ENCODE results near the gene PPM1D. TPM values are rescaled to one million over a fixed set of nuclear protein-coding genes. Genes with fewer than 3 reads are reported as not detected.
"Not testable (repeated sequence)": the region's sequence is repeated elsewhere in the genome, so short reads cannot be mapped to it uniquely, and the experiment has no call there.

PPM1D gene
- polyA plus RNA-seq, 1 donor: 11.9 TPM

DNA sequence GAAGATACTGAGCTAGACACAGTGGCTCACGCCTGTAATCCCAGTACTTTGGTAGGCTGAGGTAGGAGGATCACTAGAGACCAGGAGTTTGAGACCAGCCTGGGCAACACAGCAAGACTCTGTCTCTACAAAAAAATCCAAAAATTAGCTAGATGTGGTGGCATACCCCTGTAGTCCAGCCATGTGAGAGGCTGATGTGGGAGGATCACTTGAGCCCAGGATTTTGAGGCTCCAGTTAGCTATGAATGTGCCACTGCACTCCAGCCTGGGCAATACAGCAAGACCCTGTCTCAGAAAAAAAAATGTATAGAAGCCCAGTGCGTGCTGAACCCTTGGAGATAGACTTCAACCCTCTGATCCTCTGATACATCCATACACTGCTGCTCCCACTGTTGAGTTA lies 7.2 kb upstream of the PPM1D start:
- Histone ChIP-seq H3K4me1 (ENCODE audit: control insufficient read depth, insufficient read depth, low read length) (no peaks in the 10 kb centered on the region), H3K9me3 (ENCODE audit: control insufficient read depth, low read depth, low read length) (no peaks in the 10 kb centered on the region), H3K4me3 (ENCODE audit: low read length) (no peak overlapping the region), H3K27me3 (ENCODE audit: control insufficient read depth, insufficient read depth, low read length) (no peaks in the 10 kb centered on the region), H3K36me3 (ENCODE audit: control insufficient read depth, insufficient read depth, low read length) (no peaks in the 10 kb centered on the region), H3K27ac (ENCODE audit: low read length) (no peak overlapping the region)
- 100% methylated on average over 1 of the region's 2 CpGs for WGBS (ENCODE audit: insufficient coverage, low lambda C conversion rate)
- DNase-seq: no peak

DNA sequence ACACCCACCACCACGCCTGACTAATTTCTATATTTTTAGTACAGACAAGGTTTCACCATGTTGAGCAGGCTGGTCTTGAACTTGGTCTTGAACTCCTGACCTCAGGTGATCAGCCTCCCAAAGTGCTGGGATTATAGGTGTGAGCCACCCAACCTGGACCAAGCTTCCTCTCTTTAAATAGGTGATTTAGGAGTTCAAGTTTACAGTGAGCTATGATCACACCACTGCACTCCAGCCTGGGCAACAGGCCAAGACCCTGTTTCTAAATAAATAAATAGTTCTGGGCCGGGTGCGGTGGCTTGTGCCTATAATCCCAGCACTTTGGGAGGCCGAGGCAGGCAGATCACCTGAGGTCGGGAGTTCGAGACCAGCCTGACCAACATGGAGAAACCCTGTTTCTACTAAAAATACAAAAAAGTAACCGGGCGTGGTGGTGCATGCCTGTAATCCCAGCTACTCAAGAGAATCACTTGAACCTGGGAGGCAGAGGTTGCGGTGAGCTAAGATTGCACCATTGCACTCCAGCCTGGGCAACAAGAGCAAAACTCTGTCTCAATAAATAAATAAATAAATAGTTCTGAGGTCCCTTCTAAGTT lies 6.5 kb upstream of the PPM1D start:
- H3K27me3 ChIP-seq (ENCODE audit: control insufficient read depth, insufficient read depth, low read length); H3K4me3 ChIP-seq (ENCODE audit: low read length); H3K9me3 ChIP-seq (ENCODE audit: control insufficient read depth, low read depth, low read length); H3K27ac ChIP-seq (ENCODE audit: low read length); H3K36me3 ChIP-seq (ENCODE audit: control insufficient read depth, insufficient read depth, low read length); H3K4me1 ChIP-seq (ENCODE audit: control insufficient read depth, insufficient read depth, low read length); DNase-seq: not testable (repeated sequence)
- WGBS (ENCODE audit: insufficient coverage, low lambda C conversion rate): no CpG with 5 or more reads among the region's 9 CpGs

DNA sequence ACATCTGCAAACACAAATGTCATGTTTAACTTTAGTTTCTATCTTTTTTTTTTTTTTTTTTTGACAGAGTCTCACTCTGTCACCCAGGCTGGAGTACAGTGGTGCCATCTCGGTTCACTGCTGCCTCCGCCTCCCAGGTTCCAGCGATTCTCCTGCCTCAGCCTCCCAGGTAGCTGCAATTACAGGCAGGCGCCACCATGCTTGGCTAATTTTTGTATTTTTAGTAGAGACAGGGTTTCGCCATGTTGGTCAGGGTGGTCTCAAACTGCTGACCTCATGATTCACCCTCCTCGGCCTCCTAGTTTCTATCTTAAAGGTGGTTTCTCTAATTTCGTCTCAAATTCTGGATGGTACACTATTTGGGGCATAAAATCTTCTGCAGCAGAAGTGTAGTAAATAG lies 5.8 kb upstream of the PPM1D start:
- H3K4me3 ChIP-seq (ENCODE audit: low read length); H3K27me3 ChIP-seq (ENCODE audit: control insufficient read depth, insufficient read depth, low read length); H3K27ac ChIP-seq (ENCODE audit: low read length); DNase-seq; H3K9me3 ChIP-seq (ENCODE audit: control insufficient read depth, low read depth, low read length); H3K4me1 ChIP-seq (ENCODE audit: control insufficient read depth, insufficient read depth, low read length); H3K36me3 ChIP-seq (ENCODE audit: control insufficient read depth, insufficient read depth, low read length): not testable (repeated sequence)
- no CpG with 5 or more reads among the region's 7 CpGs for WGBS (ENCODE audit: insufficient coverage, low lambda C conversion rate)

DNA sequence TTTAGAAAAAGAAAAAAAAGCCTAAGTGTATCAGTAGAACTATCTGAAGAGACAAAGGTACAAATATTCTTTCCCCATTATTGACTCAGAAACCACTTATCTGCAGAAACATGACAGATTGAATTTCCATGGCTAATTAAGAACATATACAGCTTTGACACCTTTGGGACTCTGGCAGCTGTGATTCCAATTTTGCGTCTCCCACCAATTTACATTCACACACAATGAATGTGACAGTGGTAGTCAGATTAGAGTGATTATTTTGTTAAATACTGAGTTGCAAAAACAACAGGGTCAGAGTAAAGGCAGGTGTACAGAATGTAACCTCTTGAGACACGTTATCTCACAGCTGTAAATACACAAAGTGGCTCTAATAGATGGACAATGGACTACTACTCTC lies 5.3 kb upstream of the PPM1D start:
- no peak overlapping the region for H3K4me3 ChIP-seq (ENCODE audit: low read length)
- H3K27ac ChIP-seq (ENCODE audit: low read length): no peak overlapping the region
- no peaks in the 10 kb centered on the region for H3K9me3 ChIP-seq (ENCODE audit: control insufficient read depth, low read depth, low read length)
- no peaks in the 10 kb centered on the region for H3K36me3 ChIP-seq (ENCODE audit: control insufficient read depth, insufficient read depth, low read length)
- H3K4me1 ChIP-seq (ENCODE audit: control insufficient read depth, insufficient read depth, low read length): no peaks in the 10 kb centered on the region
- DNase-seq: no peak
- H3K27me3 ChIP-seq (ENCODE audit: control insufficient read depth, insufficient read depth, low read length): no peaks in the 10 kb centered on the region
- WGBS (ENCODE audit: insufficient coverage, low lambda C conversion rate): 83% methylated on average over 1 of the region's 2 CpGs

DNA sequence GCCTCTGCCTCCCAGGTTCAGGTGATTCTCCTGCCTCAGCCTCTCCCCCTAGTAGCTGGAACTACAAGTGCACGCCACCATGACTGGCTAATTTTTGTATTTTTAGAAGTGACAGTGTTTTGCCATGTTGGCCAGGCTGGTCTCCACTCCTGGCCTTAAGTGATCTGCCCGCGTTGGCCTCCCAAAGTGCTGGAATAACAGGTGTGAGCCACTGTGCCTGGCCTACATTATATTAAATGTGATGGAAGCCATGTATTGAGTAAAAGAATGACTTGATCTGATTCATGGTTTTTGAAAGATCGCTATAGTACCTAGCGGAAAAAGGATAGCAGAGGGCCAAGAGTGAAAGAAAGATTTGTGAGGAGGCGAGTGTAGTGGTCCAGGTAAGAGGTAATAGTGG lies 2.7 kb upstream of the PPM1D start:
- Histone ChIP-seq H3K4me1 (ENCODE audit: control insufficient read depth, insufficient read depth, low read length) (no peaks in the 10 kb centered on the region), H3K27ac (ENCODE audit: low read length) (no peak overlapping the region), H3K27me3 (ENCODE audit: control insufficient read depth, insufficient read depth, low read length) (no peaks in the 10 kb centered on the region), H3K4me3 (ENCODE audit: low read length) (no peak overlapping the region), H3K9me3 (ENCODE audit: control insufficient read depth, low read depth, low read length) (peaks cover 2% of the 10 kb centered on the region), H3K36me3 (ENCODE audit: control insufficient read depth, insufficient read depth, low read length) (no peaks in the 10 kb centered on the region)
- WGBS (ENCODE audit: insufficient coverage, low lambda C conversion rate): 100% methylated on average over 1 of the region's 6 CpGs
- no peak for DNase-seq

DNA sequence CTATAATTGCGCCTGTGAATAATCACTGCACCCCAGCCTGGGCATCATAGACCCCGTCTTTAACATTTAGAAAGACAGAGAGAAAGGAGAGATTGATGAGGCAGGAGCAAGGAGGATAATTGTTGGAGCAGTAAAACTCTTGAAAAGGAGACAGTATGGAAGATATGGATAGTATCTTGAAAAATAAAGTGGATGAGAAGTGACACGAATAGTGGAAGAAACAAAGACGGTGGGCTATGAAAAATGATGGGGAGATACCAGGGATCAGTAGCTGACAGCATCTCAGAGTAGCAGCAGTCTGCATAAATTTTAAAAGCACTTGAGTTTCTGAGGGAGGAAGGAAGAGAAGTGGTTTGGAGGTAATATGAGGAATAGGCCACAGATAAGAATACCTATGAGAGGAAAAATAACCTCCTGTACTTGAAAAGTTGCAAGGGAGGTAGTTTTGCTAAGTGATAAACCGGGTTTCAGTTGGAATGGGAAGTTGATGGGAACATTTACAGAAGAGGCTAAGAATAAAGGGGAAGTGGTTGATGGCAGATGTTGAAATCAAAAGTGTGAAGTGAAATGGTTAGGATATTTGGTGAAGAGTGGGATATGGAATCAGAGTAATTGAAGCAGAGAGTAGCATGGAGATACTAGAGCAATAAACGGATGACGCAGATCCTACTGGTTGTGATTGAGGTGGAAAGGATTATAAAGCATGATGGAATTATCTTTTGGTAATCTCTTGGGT lies 1.8 kb upstream of the PPM1D start:
- Histone ChIP-seq H3K27ac (ENCODE audit: low read length) (no peak overlapping the region), H3K36me3 (ENCODE audit: control insufficient read depth, insufficient read depth, low read length) (no peaks in the 10 kb centered on the region), H3K4me3 (ENCODE audit: low read length) (no peak overlapping the region), H3K9me3 (ENCODE audit: control insufficient read depth, low read depth, low read length) (peaks cover 2% of the 10 kb centered on the region), H3K27me3 (ENCODE audit: control insufficient read depth, insufficient read depth, low read length) (no peaks in the 10 kb centered on the region), H3K4me1 (ENCODE audit: control insufficient read depth, insufficient read depth, low read length) (peaks cover 4% of the 10 kb centered on the region)
- 82% methylated on average over 4 of the region's 7 CpGs for WGBS (ENCODE audit: insufficient coverage, low lambda C conversion rate)
- no peak for DNase-seq

DNA sequence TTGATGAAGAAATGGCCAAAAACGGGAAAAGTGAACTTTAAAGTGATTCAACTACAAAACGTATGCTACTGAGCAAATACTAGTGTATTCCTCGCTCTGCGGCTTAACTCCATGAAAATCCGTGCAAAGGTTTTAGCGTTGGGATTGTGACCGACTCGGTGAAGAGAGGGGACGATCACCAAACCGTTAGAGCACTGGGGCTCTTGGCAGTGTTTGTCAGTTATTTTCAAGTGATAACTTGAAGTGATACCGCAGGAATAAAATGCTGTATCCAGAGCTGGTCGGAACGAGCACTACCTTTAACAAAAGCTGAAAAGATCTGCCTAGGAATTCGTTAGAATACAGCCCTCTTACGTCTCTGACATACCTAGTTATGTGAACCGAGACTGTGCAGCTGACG lies 773 bp upstream of the PPM1D start:
- Histone ChIP-seq H3K27ac (ENCODE audit: low read length) (peak overlapping the region; percentile 98), H3K4me1 (ENCODE audit: control insufficient read depth, insufficient read depth, low read length) (peaks cover 4% of the 10 kb centered on the region), H3K4me3 (ENCODE audit: low read length) (peak overlapping the region; percentile 87), H3K9me3 (ENCODE audit: control insufficient read depth, low read depth, low read length) (peaks cover 2% of the 10 kb centered on the region), H3K27me3 (ENCODE audit: control insufficient read depth, insufficient read depth, low read length) (no peaks in the 10 kb centered on the region), H3K36me3 (ENCODE audit: control insufficient read depth, insufficient read depth, low read length) (no peaks in the 10 kb centered on the region)
- 0% methylated on average over 1 of the region's 17 CpGs for WGBS (ENCODE audit: insufficient coverage, low lambda C conversion rate)
- DNase-seq: no peak

DNA sequence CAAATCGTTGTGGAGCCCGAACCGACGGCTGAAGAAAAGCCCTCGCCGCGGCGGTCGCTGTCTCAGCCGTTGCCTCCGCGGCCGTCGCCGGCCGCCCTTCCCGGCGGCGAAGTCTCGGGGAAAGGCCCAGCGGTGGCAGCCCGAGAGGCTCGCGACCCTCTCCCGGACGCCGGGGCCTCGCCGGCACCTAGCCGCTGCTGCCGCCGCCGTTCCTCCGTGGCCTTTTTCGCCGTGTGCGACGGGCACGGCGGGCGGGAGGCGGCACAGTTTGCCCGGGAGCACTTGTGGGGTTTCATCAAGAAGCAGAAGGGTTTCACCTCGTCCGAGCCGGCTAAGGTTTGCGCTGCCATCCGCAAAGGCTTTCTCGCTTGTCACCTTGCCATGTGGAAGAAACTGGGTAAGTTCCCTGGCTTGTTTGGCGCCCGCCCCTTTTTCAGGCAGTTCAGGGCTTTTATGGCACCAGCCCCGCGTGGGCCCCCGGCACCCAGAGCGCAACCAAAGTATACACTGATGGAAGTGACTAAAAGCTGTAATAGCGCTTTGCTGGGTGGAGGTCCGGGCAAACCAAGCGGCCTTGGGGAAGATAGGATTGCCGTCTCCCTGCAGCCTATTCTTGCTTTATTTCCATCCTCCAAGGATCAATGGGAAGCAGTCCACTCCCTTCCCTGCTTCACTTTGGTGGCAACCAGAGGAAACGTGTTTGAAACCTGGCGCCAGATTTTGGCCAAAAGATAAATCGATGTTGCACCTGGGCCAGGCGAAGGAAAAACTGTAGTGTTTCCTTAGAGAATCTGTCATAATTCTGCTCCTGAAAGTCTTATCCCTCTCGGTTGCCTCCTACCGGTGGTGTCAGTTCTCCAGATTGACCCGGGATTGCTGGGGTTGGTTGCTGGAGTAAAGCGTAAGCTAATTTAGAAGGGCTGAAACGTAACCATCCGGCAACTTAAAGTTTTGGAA lies 775 bp downstream of the PPM1D start:
- 0% methylated on average over 1 of the region's 69 CpGs for WGBS (ENCODE audit: insufficient coverage, low lambda C conversion rate)
- Histone ChIP-seq H3K36me3 (ENCODE audit: control insufficient read depth, insufficient read depth, low read length) (no peaks in the 10 kb centered on the region), H3K4me1 (ENCODE audit: control insufficient read depth, insufficient read depth, low read length) (peaks cover 4% of the 10 kb centered on the region), H3K9me3 (ENCODE audit: control insufficient read depth, low read depth, low read length) (peaks cover 2% of the 10 kb centered on the region), H3K27me3 (ENCODE audit: control insufficient read depth, insufficient read depth, low read length) (no peaks in the 10 kb centered on the region), H3K27ac (ENCODE audit: low read length) (peak overlapping the region; percentile 91), H3K4me3 (ENCODE audit: low read length) (peak overlapping the region; percentile 87)
- peak; percentile 70 to 80 for DNase-seq

DNA sequence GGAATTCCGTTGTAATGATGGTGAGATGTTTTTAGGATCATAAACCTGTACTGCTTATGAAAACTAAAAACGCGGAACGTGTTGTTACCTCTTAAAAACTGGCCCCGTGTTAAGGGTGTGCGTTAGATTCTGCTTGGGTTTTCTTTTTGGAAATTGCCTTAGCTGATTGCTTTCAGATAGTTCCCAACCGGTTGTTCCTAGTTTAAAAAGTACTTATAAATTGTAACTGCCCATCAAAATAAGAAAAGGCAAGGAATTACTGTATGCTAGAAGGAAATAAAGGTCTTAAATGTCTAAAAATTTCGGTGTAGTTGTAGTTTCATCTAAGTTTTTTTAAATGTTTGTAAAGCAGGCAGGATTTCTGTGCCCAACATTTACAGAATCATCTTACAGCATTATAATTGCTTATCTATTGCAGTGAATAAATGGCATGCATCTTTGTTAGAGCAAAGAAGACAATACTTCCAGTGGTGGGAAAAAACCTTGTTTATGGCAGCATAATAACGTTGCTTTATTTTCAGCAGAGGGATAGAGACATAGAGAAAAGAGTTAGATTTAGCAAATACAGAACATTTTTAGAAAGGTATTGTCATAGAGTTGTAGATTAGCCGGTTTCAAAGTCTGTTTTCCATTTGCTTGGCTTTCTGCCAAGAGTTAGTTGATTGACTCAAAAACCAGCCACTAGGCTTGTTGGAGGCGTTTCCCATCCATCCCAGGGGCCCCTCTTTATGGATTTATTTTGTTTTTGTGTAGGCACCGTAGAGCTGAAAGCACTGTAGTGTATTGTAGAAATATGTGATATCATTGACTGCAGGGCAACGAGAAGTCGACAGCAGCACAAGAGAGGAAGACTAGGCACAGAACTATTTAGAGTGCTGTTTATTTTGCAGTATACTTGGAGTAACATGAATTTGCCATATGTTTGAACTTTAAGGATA lies 1.7 kb downstream of the PPM1D start:
- peak; percentile 78 to 91 for DNase-seq
- Histone ChIP-seq H3K4me1 (ENCODE audit: control insufficient read depth, insufficient read depth, low read length) (peaks cover 4% of the 10 kb centered on the region), H3K9me3 (ENCODE audit: control insufficient read depth, low read depth, low read length) (peaks cover 2% of the 10 kb centered on the region), H3K27ac (ENCODE audit: low read length) (peak overlapping the region; percentile 91), H3K4me3 (ENCODE audit: low read length) (peak overlapping the region; percentile 87), H3K27me3 (ENCODE audit: control insufficient read depth, insufficient read depth, low read length) (no peaks in the 10 kb centered on the region), H3K36me3 (ENCODE audit: control insufficient read depth, insufficient read depth, low read length) (no peaks in the 10 kb centered on the region)
- WGBS (ENCODE audit: insufficient coverage, low lambda C conversion rate): 4% methylated on average over 8 of the region's 14 CpGs

Data from large intestine (tissue), 3 donors.